Vagina (tissue), 2 donors: ENCODE results near the gene CYP1A2. TPM values are rescaled to one million over a fixed set of nuclear protein-coding genes. Genes with fewer than 3 reads are reported as not detected.

Experiments
- DNase-seq, 2 donors: peaks; one replicate each; pipeline ENCODE4 v3.0.0-alpha.2; 2017; ENCODE audit errors: extremely low spot score in 2 of 2
- H3K27ac ChIP-seq: fragments of 200-600 bp; sonication (generic); one replicate; pipeline ENCODE4 v1.5.1; 2019
- H3K27me3 ChIP-seq: fragments of 200-600 bp; sonication (generic); one replicate; pipeline ENCODE4 v1.5.1; 2019
- H3K36me3 ChIP-seq, 2 donors: fragments of 200-600 bp; sonication (generic); one replicate each; pipeline ENCODE4 v1.5.1; 2017 to 2019
- H3K4me1 ChIP-seq: fragments of 200-600 bp; sonication (generic); one replicate; pipeline ENCODE4 v1.5.1; 2019
- H3K4me3 ChIP-seq, 2 donors: fragments of 200-600 bp; sonication (generic); 1 replicate in 1 of 2; 2 replicates in 1 of 2; pipeline ENCODE4 v1.5.1; 2016 to 2019
- H3K9me3 ChIP-seq: fragments of 200-600 bp; sonication (generic); one replicate; pipeline ENCODE4 v1.5.1; 2019
- CTCF ChIP-seq, 3 experiments: fragments of 450-650 bp in 2 of 3; fragments of 200-600 bp in 1 of 3; sonication (generic) in 1 of 3; IDR thresholded peaks; one replicate each; pipeline ENCODE4 v1.5.1; 2017 to 2019; ENCODE audit warnings: antibody characterized with exemption in 3 of 3, mild to moderate bottlenecking in 2 of 3, moderate library complexity in 2 of 3
- POLR2A ChIP-seq, 2 donors: fragments of 450-650 bp; IDR thresholded peaks; one replicate each; pipeline ENCODE4 v1.6.1; 2017; ENCODE audit warnings: antibody characterized with exemption in 2 of 2, mild to moderate bottlenecking in 2 of 2, moderate library complexity in 2 of 2
- POLR2AphosphoS5 ChIP-seq, 2 donors: sonication (generic); formaldehyde crosslinking; IDR thresholded peaks; one replicate each; pipeline ENCODE4 v1.9.0; 2017; ENCODE audit warnings: antibody characterized with exemption in 2 of 2, mild to moderate bottlenecking in 2 of 2, low read depth in 1 of 2; ENCODE audit not compliant: insufficient read depth in 1 of 2
- intact Hi-C: fragments of 100-400 bp; cut with DNase I; formaldehyde crosslinking; loops from one replicate; pipeline ENCODE4 v1.15.1; 2023
- total RNA-seq: library from RNA; depleted of rRNA; stranded (reverse); fragments of >200 nt; gene quantifications from one replicate; pipeline ENCODE4 v1.2.3, GENCODE V29; 2016

Gene CYP1A2
- total RNA-seq = not detected

- intact Hi-C loops = no loop called here
- Histone ChIP-seq H3K36me3 (no peaks in the 10 kb centered on the region), H3K9me3 (no peaks in the 10 kb centered on the region), H3K27me3 (no peaks in the 10 kb centered on the region), H3K4me1 (no peaks in the 10 kb centered on the region), H3K4me3 (no peak within 1 kb of the TSS), H3K27ac (no peak within 1 kb of the TSS)
- no peak for DNase-seq
- TF ChIP-seq CTCF (IDR thresholded peaks at IDR 0.05) = no peak
- TF ChIP-seq POLR2A (IDR thresholded peaks at IDR 0.05) = no peak
- TF ChIP-seq POLR2AphosphoS5 (IDR thresholded peaks at IDR 0.05; ENCODE audit: insufficient read depth in 1 of 2, low read depth in 1 of 2) = no peak
Observed at GRCh38 chr15:74748322-74748946, at the start of gene CYP1A2. Gene CYP1A2 (plus strand): TSS chr15:74748845. CDS start chr15:74749739, 894 bp downstream.

- no peaks in the 10 kb centered on the region for H3K4me1 ChIP-seq
- no peaks in the 10 kb centered on the region for H3K36me3 ChIP-seq
- H3K27ac ChIP-seq = no peak overlapping the region
- no peaks in the 10 kb centered on the region for H3K27me3 ChIP-seq
- DNase-seq = no peak
- H3K9me3 ChIP-seq = no peaks in the 10 kb centered on the region
- TF ChIP-seq CTCF (IDR thresholded peaks at IDR 0.05) (no peak), POLR2AphosphoS5 (IDR thresholded peaks at IDR 0.05; ENCODE audit: insufficient read depth in 1 of 2, low read depth in 1 of 2) (no peak), POLR2A (IDR thresholded peaks at IDR 0.05) (no peak)
- H3K4me3 ChIP-seq = no peak overlapping the region
- intact Hi-C loops = no loop called here
Observed at GRCh38 chr15:74709011-74709410, 39.6 kb upstream of the CYP1A2 start.

GRCh38 chr15:74709892-74710291, 38.8 kb upstream of the CYP1A2 start:
- no peak overlapping the region for H3K27ac ChIP-seq

GRCh38 chr15:74710319-74711094, 38.1 kb upstream of the CYP1A2 start:
- no peak for DNase-seq
- TF ChIP-seq POLR2AphosphoS5 (IDR thresholded peaks at IDR 0.05; ENCODE audit: insufficient read depth in 1 of 2, low read depth in 1 of 2) (no peak), CTCF (IDR thresholded peaks at IDR 0.05) (no peak), POLR2A (IDR thresholded peaks at IDR 0.05) (no peak)
- Histone ChIP-seq H3K27me3 (no peaks in the 10 kb centered on the region), H3K36me3 (no peaks in the 10 kb centered on the region), H3K9me3 (no peaks in the 10 kb centered on the region), H3K4me3 (no peak overlapping the region), H3K27ac (no peak overlapping the region), H3K4me1 (no peaks in the 10 kb centered on the region)
- intact Hi-C loops = no loop called here

More at GRCh38 chr15:74709892-74710291, 38.8 kb upstream of the CYP1A2 start:
- TF ChIP-seq POLR2AphosphoS5 (IDR thresholded peaks at IDR 0.05; ENCODE audit: insufficient read depth in 1 of 2, low read depth in 1 of 2) (no peak), POLR2A (IDR thresholded peaks at IDR 0.05) (no peak), CTCF (IDR thresholded peaks at IDR 0.05) (no peak)
- no peaks in the 10 kb centered on the region for H3K27me3 ChIP-seq
- no peak overlapping the region for H3K4me3 ChIP-seq
- no peaks in the 10 kb centered on the region for H3K36me3 ChIP-seq
- no peaks in the 10 kb centered on the region for H3K9me3 ChIP-seq
- no peaks in the 10 kb centered on the region for H3K4me1 ChIP-seq
- intact Hi-C loops = no loop called here
- DNase-seq = no peak

- intact Hi-C loops = no loop called here
- Histone ChIP-seq H3K27ac (no peak overlapping the region), H3K9me3 (no peaks in the 10 kb centered on the region), H3K4me1 (no peaks in the 10 kb centered on the region), H3K4me3 (no peak overlapping the region), H3K36me3 (no peaks in the 10 kb centered on the region), H3K27me3 (no peaks in the 10 kb centered on the region)
- TF ChIP-seq POLR2AphosphoS5 (IDR thresholded peaks at IDR 0.05; ENCODE audit: insufficient read depth in 1 of 2, low read depth in 1 of 2) = no peak
- no peak for DNase-seq
Observed at GRCh38 chr15:74712311-74712710, 36.3 kb upstream of the CYP1A2 start.
